Measurements from ENCODE around the gene NUDT16L1. TPM values are rescaled to one million over a fixed set of nuclear protein-coding genes. Genes with fewer than 3 reads are reported as not detected.
A peak's percentile ranks its signal among the peaks of the same experiment; 100 is the strongest.

Gene NUDT16L1
- total and polyA plus RNA-seq, 9 of the 15 experiments (the other 6 are each of a cell fraction or from before 2014, with no cell fraction given) = 1.4 to 37.6 (median 13.7) TPM

DNA sequence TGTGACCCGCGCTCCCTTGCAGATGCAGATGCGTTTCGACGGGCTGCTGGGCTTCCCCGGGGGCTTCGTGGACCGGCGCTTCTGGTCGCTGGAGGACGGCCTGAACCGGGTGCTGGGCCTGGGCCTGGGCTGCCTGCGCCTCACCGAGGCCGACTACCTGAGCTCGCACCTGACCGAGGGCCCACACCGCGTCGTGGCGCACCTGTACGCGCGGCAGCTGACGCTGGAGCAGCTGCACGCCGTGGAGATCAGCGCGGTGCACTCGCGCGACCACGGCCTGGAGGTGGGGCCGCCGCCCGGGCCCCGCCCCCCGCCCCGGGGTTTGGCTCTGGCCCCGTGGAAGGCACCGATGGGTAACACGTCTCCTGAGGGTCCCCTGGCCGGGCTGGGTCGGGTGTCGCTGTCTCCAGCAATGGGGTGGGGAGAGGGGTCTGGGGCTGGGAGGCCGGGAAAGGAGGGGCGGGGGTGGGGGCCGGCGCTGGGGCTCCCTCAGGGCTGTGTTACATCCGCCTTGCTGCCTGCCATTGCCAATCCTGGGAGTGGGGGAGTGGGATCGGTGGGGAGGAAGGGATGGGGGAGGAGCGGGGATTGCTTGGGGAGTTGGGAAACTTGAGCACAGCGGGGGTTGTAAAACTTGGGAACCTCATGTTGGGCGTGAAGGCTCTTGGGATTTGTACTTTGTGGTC lies 737 bp downstream of the NUDT16L1 start (continued):
- TF ChIP-seq, protein P1, sequence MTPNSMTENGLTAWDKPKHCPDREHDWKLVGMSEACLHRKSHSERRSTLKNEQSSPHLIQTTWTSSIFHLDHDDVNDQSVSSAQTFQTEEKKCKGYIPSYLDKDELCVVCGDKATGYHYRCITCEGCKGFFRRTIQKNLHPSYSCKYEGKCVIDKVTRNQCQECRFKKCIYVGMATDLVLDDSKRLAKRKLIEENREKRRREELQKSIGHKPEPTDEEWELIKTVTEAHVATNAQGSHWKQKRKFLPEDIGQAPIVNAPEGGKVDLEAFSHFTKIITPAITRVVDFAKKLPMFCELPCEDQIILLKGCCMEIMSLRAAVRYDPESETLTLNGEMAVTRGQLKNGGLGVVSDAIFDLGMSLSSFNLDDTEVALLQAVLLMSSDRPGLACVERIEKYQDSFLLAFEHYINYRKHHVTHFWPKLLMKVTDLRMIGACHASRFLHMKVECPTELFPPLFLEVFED (CRISPR knock-in tag; conservative IDR thresholded peaks at IDR 0.05) = no peak
- TF ChIP-seq, protein P2, sequence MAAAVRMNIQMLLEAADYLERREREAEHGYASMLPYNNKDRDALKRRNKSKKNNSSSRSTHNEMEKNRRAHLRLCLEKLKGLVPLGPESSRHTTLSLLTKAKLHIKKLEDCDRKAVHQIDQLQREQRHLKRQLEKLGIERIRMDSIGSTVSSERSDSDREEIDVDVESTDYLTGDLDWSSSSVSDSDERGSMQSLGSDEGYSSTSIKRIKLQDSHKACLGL (CRISPR knock-in tag; IDR thresholded peaks at IDR 0.05; ENCODE audit: borderline replicate concordance, poor library complexity, severe bottlenecking) = no peak
- no peak for TF ChIP-seq ZNF764 (CRISPR knock-in tag; IDR thresholded peaks at IDR 0.05; ENCODE audit: low read depth)
- no peak for TF ChIP-seq FOXK1 (CRISPR knock-in tag; IDR thresholded peaks at IDR 0.05; ENCODE audit: borderline replicate concordance)
- no peak for TF ChIP-seq PHF20 (IDR thresholded peaks at IDR 0.05; ENCODE audit: partially characterized antibody)
- TF ChIP-seq SP2 (IDR thresholded peaks at IDR 0.05; ENCODE audit: extremely low read depth, low read depth, low read length, poor library complexity, severe bottlenecking) = no peak
- TF ChIP-seq SMAD4 (CRISPR knock-in tag; conservative IDR thresholded peaks at IDR 0.05) = no peak
- TF ChIP-seq ZBTB7A (IDR thresholded peaks at IDR 0.05; ENCODE audit: borderline replicate concordance, control insufficient read depth, low read depth, low read length) = peak; percentile 8; the same call in 1 of the 2 replicates
- TF ChIP-seq ZNF12 (CRISPR knock-in tag; IDR thresholded peaks at IDR 0.05) = no peak
- TF ChIP-seq TAF15 (IDR thresholded peaks at IDR 0.05; ENCODE audit: low read depth, low read length) = no peak
- TF ChIP-seq EP300 (IDR thresholded peaks at IDR 0.05; ENCODE audit: low read length) = no peak
- 0 out of 2 replicates have a peak, but pooled peaks have one; percentile 0 for TF ChIP-seq MBD2 (IDR thresholded peaks at IDR 0.05; ENCODE audit: borderline replicate concordance, low read depth)
- TF ChIP-seq, protein P3, sequence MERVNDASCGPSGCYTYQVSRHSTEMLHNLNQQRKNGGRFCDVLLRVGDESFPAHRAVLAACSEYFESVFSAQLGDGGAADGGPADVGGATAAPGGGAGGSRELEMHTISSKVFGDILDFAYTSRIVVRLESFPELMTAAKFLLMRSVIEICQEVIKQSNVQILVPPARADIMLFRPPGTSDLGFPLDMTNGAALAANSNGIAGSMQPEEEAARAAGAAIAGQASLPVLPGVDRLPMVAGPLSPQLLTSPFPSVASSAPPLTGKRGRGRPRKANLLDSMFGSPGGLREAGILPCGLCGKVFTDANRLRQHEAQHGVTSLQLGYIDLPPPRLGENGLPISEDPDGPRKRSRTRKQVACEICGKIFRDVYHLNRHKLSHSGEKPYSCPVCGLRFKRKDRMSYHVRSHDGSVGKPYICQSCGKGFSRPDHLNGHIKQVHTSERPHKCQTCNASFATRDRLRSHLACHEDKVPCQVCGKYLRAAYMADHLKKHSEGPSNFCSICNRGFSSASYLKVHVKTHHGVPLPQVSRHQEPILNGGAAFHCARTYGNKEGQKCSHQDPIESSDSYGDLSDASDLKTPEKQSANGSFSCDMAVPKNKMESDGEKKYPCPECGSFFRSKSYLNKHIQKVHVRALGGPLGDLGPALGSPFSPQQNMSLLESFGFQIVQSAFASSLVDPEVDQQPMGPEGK (CRISPR knock-in tag; IDR thresholded peaks at IDR 0.05; ENCODE audit: borderline replicate concordance) = no peak
- TF ChIP-seq PHF8 (IDR thresholded peaks at IDR 0.05; ENCODE audit: borderline replicate concordance, low read length) = peak; percentile 46; the same call in 1 of the 2 replicates
- 0 out of 2 replicates have a peak, but pooled peaks have one; percentile 22 for TF ChIP-seq MTA3 (IDR thresholded peaks at IDR 0.05; ENCODE audit: borderline replicate concordance)
- TF ChIP-seq SRSF3 (IDR thresholded peaks at IDR 0.05; ENCODE audit: insufficient read depth, low read length) = no peak
- TF ChIP-seq LEF1 (IDR thresholded peaks at IDR 0.05) = no peak
- TF ChIP-seq, protein P4, sequence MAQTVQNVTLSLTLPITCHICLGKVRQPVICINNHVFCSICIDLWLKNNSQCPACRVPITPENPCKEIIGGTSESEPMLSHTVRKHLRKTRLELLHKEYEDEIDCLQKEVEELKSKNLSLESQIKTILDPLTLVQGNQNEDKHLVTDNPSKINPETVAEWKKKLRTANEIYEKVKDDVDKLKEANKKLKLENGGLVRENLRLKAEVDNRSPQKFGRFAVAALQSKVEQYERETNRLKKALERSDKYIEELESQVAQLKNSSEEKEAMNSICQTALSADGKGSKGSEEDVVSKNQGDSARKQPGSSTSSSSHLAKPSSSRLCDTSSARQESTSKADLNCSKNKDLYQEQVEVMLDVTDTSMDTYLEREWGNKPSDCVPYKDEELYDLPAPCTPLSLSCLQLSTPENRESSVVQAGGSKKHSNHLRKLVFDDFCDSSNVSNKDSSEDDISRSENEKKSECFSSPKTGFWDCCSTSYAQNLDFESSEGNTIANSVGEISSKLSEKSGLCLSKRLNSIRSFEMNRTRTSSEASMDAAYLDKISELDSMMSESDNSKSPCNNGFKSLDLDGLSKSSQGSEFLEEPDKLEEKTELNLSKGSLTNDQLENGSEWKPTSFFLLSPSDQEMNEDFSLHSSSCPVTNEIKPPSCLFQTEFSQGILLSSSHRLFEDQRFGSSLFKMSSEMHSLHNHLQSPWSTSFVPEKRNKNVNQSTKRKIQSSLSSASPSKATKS (CRISPR knock-in tag; IDR thresholded peaks at IDR 0.05) = no peak
- TF ChIP-seq CEBPG (CRISPR knock-in tag; IDR thresholded peaks at IDR 0.05) = no peak
- no peak for TF ChIP-seq CEBPG (tag; conservative IDR thresholded peaks at IDR 0.05 in 1 of 2, IDR thresholded peaks at IDR 0.05 in 1 of 2)
- no peak for TF ChIP-seq CTBP1 (IDR thresholded peaks at IDR 0.05; ENCODE audit: borderline replicate concordance)
- TF ChIP-seq NR3C1 (CRISPR knock-in tag; IDR thresholded peaks at IDR 0.05) = no peak
